Hepatocyte (in vitro differentiated cells): ENCODE measurements around the gene SLC38A2. TPM values are rescaled to one million over a fixed set of nuclear protein-coding genes. Genes with fewer than 3 reads are reported as not detected.
A peak's percentile ranks its signal among the peaks of the same experiment; 100 is the strongest.

Source experiments
- DNase-seq: peaks from one replicate; pipeline ENCODE4 v3.0.0-alpha.2; 2016; ENCODE audit warnings: low spot score
- H2AFZ ChIP-seq: fragments of 200-600 bp; sonication (generic); 2 replicates; pipeline ENCODE4 v1.6.0; 2016; ENCODE audit warnings: antibody characterized with exemption, mild to moderate bottlenecking
- H3K27ac ChIP-seq: fragments of 200-600 bp; sonication (generic); 2 replicates; pipeline ENCODE4 v1.5.1; 2016; ENCODE audit warnings: mild to moderate bottlenecking
- H3K27me3 ChIP-seq: fragments of 200-600 bp; sonication (generic); 2 replicates; pipeline ENCODE4 v1.6.1; 2016
- H3K36me3 ChIP-seq: fragments of 200-600 bp; sonication (generic); replicated peaks from 2 replicates; pipeline ENCODE4 v1.5.1; 2016; ENCODE audit warnings: low read depth; ENCODE audit not compliant: insufficient read depth
- H3K4me1 ChIP-seq: fragments of 200-600 bp; sonication (generic); 2 replicates; pipeline ENCODE4 v1.5.1; 2016; ENCODE audit warnings: mild to moderate bottlenecking, moderate library complexity; ENCODE audit not compliant: insufficient read depth
- H3K4me2 ChIP-seq: fragments of 200-600 bp; sonication (generic); 2 replicates; pipeline ENCODE4 v1.6.0; 2016
- H3K4me3 ChIP-seq: fragments of 200-600 bp; sonication (generic); 2 replicates; pipeline ENCODE4 v1.5.1; 2016; ENCODE audit warnings: mild to moderate bottlenecking
- H3K79me2 ChIP-seq: fragments of 200-600 bp; sonication (generic); 2 replicates; pipeline ENCODE4 v1.6.0; 2017; ENCODE audit warnings: mild to moderate bottlenecking
- H3K9me2 ChIP-seq: fragments of 200-600 bp; sonication (generic); replicated peaks from 2 replicates; pipeline ENCODE4 v1.6.0; 2017; ENCODE audit warnings: mild to moderate bottlenecking; ENCODE audit not compliant: insufficient read depth
- H3K9me3 ChIP-seq: fragments of 200-600 bp; sonication (generic); 2 replicates; pipeline ENCODE4 v1.5.1; 2016; ENCODE audit warnings: low read depth, mild to moderate bottlenecking
- H4K20me1 ChIP-seq: fragments of 200-600 bp; sonication (generic); 2 replicates; pipeline ENCODE4 v1.6.0; 2016; ENCODE audit warnings: mild to moderate bottlenecking; ENCODE audit not compliant: insufficient read depth, poor library complexity, severe bottlenecking
- CTCF ChIP-seq: fragments of 200-600 bp; sonication (generic); IDR thresholded peaks from 2 replicates; pipeline ENCODE4 v1.5.1; 2016; ENCODE audit warnings: antibody characterized with exemption, mild to moderate bottlenecking; ENCODE audit not compliant: poor library complexity
- EZH2 ChIP-seq: fragments of 200-600 bp; sonication (generic); IDR thresholded peaks from 2 replicates; pipeline ENCODE4 v1.6.1; 2016; ENCODE audit warnings: antibody characterized with exemption, mild to moderate bottlenecking, borderline replicate concordance
- EZH2phosphoT487 ChIP-seq: fragments of 200-600 bp; sonication (generic); IDR thresholded peaks from one replicate; pipeline ENCODE4 v1.6.1; 2018; ENCODE audit warnings: antibody characterized with exemption, mild to moderate bottlenecking, low read depth, moderate library complexity; ENCODE audit not compliant: unreplicated experiment, severe bottlenecking
- WGBS: methylation state at CpG from one replicate; pipeline ENCODE4 v1.1.6; 2016; ENCODE audit warnings: low lambda C conversion rate; ENCODE audit errors: missing lambda C conversion rate; 5-methylcytosine and 5-hydroxymethylcytosine counted together
- polyA plus RNA-seq: library from polyadenylated mRNA; unstranded; fragments of >200 nt; fragmentation: Nextera tagmentation; extraction: Ambion mirVana; gene quantifications from 2 replicates; pipeline ENCODE4 v1.2.1, GENCODE V29; 2016
- total RNA-seq: library from RNA; depleted of rRNA; stranded (reverse); fragments of >200 nt; gene quantifications from 2 replicates; pipeline ENCODE4 v1.2.3, GENCODE V29; 2014

Gene SLC38A2
- total and polyA plus RNA-seq, 2 experiments from 2014 or later: 139 to 373 TPM

GRCh38 chr12:46374711-46375110 lies 2.1 kb upstream of the SLC38A2 start:
- Histone ChIP-seq H3K27ac (no peak overlapping the region), H4K20me1 (peaks cover 22% of the 10 kb centered on the region), H3K4me1 (peaks cover 10% of the 10 kb centered on the region), H3K4me3 (no peak overlapping the region), H2AFZ (no peak overlapping the region), H3K36me3 (peaks cover 4% of the 10 kb centered on the region), H3K27me3 (no peaks in the 10 kb centered on the region), H3K9me3 (no peaks in the 10 kb centered on the region), H3K4me2 (peak overlapping the region; percentile 76), H3K79me2 (peaks cover 36% of the 10 kb centered on the region), H3K9me2 (no peaks in the 10 kb centered on the region)
- WGBS: 91% methylated on average over 4 of the region's 4 CpGs
- DNase-seq: no peak
- no peak for TF ChIP-seq EZH2
- TF ChIP-seq EZH2phosphoT487: no peak
- TF ChIP-seq CTCF: no peak

GRCh38 chr12:46374310-46374709 lies 1.7 kb upstream of the SLC38A2 start:
- peaks cover 26% of the 10 kb centered on the region for H4K20me1 ChIP-seq
- no peaks in the 10 kb centered on the region for H3K9me3 ChIP-seq
- no peak for TF ChIP-seq EZH2
- no peak for TF ChIP-seq CTCF
- no peak for TF ChIP-seq EZH2phosphoT487
- peaks cover 14% of the 10 kb centered on the region for H3K4me1 ChIP-seq
- peak overlapping the region; percentile 89 for H3K27ac ChIP-seq
- H3K4me3 ChIP-seq: no peak overlapping the region
- DNase-seq: no peak
- H3K27me3 ChIP-seq: no peaks in the 10 kb centered on the region
- H3K36me3 ChIP-seq: peaks cover 4% of the 10 kb centered on the region
- peak overlapping the region; percentile 74 for H2AFZ ChIP-seq
- WGBS: 52% methylated on average over 1 of the region's 1 CpG
- H3K9me2 ChIP-seq: no peaks in the 10 kb centered on the region
- H3K4me2 ChIP-seq: peak overlapping the region; percentile 76
- H3K79me2 ChIP-seq: peaks cover 40% of the 10 kb centered on the region

- Histone ChIP-seq H3K4me3 (peak overlapping the region; percentile 40), H2AFZ (peak overlapping the region; percentile 74), H3K27ac (peak overlapping the region; percentile 89), H4K20me1 (peaks cover 33% of the 10 kb centered on the region), H3K36me3 (peaks cover 4% of the 10 kb centered on the region), H3K9me3 (no peaks in the 10 kb centered on the region), H3K9me2 (no peaks in the 10 kb centered on the region), H3K4me2 (peak overlapping the region; percentile 76), H3K27me3 (no peaks in the 10 kb centered on the region), H3K79me2 (peaks cover 47% of the 10 kb centered on the region), H3K4me1 (peaks cover 21% of the 10 kb centered on the region)
- DNase-seq: peak; percentile 72
- WGBS: 11% methylated on average over 37 of the region's 37 CpGs
- no peak for TF ChIP-seq EZH2phosphoT487
- TF ChIP-seq CTCF: peak; percentile 25
Observed at GRCh38 chr12:46373301-46374296, 1.0 kb upstream of the SLC38A2 start.
